ENCODE results near the gene RRP15. TPM values are rescaled to one million over a fixed set of nuclear protein-coding genes. Genes with fewer than 3 reads are reported as not detected.

Gene RRP15
- total and polyA plus RNA-seq, 10 donors: 2.2 to 22.7 (median 10.6) TPM

- Histone ChIP-seq H3K36me3 (no peaks in the 10 kb centered on the region), H3K9me3 (no peaks in the 10 kb centered on the region), H3K27me3 (replicated peaks in 1 of 7) (no peaks in the 10 kb centered on the region), H3K4me1 (peaks cover 0 to 29% (median 9%) of the 10 kb centered on the region in 6 donors), H3K4me3 (no peak overlapping the region), H3K27ac (peak overlapping the region in 3 of 8 donors; percentile 4 to 39 (median 28))
- TF ChIP-seq POLR2A (IDR thresholded peaks at IDR 0.05) (no peak), POLR2AphosphoS5 (IDR thresholded peaks at IDR 0.05) (no peak), CTCF (IDR thresholded peaks at IDR 0.05 in 8 of 11, conservative IDR thresholded peaks at IDR 0.05 in 3 of 11) (no peak)
- intact Hi-C loops (cut with DNase I; ENCODE audit: low total_unique reads): no loop called here
- no peak for DNase-seq
- 48 to 66% (median 54%) methylated on average over 7 of the region's 7 CpGs for WGBS, 5 donors
Observed at GRCh38 chr1:218374401-218375353, 89.6 kb downstream of the RRP15 start.

GRCh38 chr1:218376722-218377121, 91.6 kb downstream of the RRP15 start:
- H3K36me3 ChIP-seq: no peaks in the 10 kb centered on the region
- peaks cover 0 to 29% (median 9%) of the 10 kb centered on the region in 6 donors for H3K4me1 ChIP-seq
- intact Hi-C loops (cut with DNase I; ENCODE audit: low total_unique reads): no loop called here
- 73 to 90% (median 76%) methylated on average over 2 of the region's 2 CpGs for WGBS, 5 donors
- H3K9me3 ChIP-seq: no peaks in the 10 kb centered on the region
- H3K4me3 ChIP-seq: no peak overlapping the region
- TF ChIP-seq POLR2A (IDR thresholded peaks at IDR 0.05) (no peak), CTCF (IDR thresholded peaks at IDR 0.05 in 8 of 11, conservative IDR thresholded peaks at IDR 0.05 in 3 of 11) (no peak), POLR2AphosphoS5 (IDR thresholded peaks at IDR 0.05) (no peak)
- DNase-seq: no peak
- H3K27me3 ChIP-seq (replicated peaks in 1 of 7): no peaks in the 10 kb centered on the region
- H3K27ac ChIP-seq: no peak overlapping the region

- no peak for TF ChIP-seq CTCF (IDR thresholded peaks at IDR 0.05 in 8 of 11, conservative IDR thresholded peaks at IDR 0.05 in 3 of 11)
- no peak for TF ChIP-seq POLR2AphosphoS5 (IDR thresholded peaks at IDR 0.05)
- no peak for TF ChIP-seq POLR2A (IDR thresholded peaks at IDR 0.05)
Observed at GRCh38 chr1:218377143-218377660, 92.1 kb downstream of the RRP15 start.

More at GRCh38 chr1:218377143-218377660, 92.1 kb downstream of the RRP15 start:
- H3K4me1 ChIP-seq: peaks cover 0 to 29% (median 9%) of the 10 kb centered on the region in 6 donors
- no peak for DNase-seq
- H3K36me3 ChIP-seq: no peaks in the 10 kb centered on the region
- no peaks in the 10 kb centered on the region for H3K9me3 ChIP-seq
- WGBS, 5 donors: 35 to 47% (median 40%) methylated on average over 4 of the region's 4 CpGs
- intact Hi-C loops (cut with DNase I; ENCODE audit: low total_unique reads): no loop called here
- H3K27ac ChIP-seq: no peak overlapping the region
- H3K4me3 ChIP-seq: no peak overlapping the region
- H3K27me3 ChIP-seq (replicated peaks in 1 of 7): peaks cover 0 to 4% (median 0%) of the 10 kb centered on the region in 7 donors
